AG04449 (cell line): ENCODE data around the gene GPER1.
"Not testable (repeated sequence)": the region's sequence is repeated elsewhere in the genome, so short reads cannot be mapped to it uniquely, and the experiment has no call there.

Source experiments
- CTCF ChIA-PET: fragments of 350-600 bp; formaldehyde crosslinking; extraction: SDS; loops from one replicate; lab custom pipeline; 2021; ENCODE audit warnings: antibody characterized with exemption; lab: Yijun Ruan, JAX
- POLR2A ChIA-PET: fragments of 400-600, 350-600 bp; formaldehyde crosslinking; extraction: SDS; loops from one replicate; lab custom pipeline; 2020; ENCODE audit warnings: antibody characterized with exemption, inconsistent platforms; lab: Yijun Ruan, JAX
- DNase-seq: peaks from one replicate; pipeline ENCODE4 v3.0.0-alpha.2; 2010; ENCODE audit warnings: low read depth, low spot score
- H3K4me3 ChIP-seq: 2 replicates; pipeline ENCODE4 v1.5.1; 2011; ENCODE audit warnings: low read depth, mild to moderate bottlenecking, control low read depth, low read length
- TF ChIP-seq, protein P1 (sequence below): IDR thresholded peaks from one replicate; pipeline ENCODE4 v1.5.1; 2011; ENCODE audit warnings: mild to moderate bottlenecking, moderate library complexity, low read length, control low read depth, inconsistent platforms; ENCODE audit not compliant: insufficient read depth; ENCODE audit errors: missing control alignments

GPER1 gene

DNA sequence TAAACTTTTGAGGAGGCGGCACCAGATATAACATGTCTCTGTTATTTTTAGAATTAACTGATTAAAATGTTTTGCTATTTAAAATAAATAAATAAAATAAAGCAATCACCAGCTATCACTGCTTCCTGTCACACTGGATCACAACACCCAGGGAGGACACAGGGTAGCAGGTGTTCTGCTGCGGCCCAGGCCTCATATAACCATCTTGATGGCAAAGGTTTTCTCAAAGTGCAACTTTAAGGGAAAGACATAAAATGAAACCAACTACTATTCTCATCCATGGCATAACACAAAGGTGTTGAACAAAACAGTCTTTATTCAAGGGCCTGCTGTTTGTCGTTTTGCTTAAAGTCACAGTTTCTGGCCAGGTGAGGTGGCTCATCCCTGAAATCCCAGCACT lies 23.2 kb downstream of the GPER1 start:
- POLR2A ChIA-PET = no interaction called here
- no peak for DNase-seq
- CTCF ChIA-PET = no interaction called here
- TF ChIP-seq, protein P1, sequence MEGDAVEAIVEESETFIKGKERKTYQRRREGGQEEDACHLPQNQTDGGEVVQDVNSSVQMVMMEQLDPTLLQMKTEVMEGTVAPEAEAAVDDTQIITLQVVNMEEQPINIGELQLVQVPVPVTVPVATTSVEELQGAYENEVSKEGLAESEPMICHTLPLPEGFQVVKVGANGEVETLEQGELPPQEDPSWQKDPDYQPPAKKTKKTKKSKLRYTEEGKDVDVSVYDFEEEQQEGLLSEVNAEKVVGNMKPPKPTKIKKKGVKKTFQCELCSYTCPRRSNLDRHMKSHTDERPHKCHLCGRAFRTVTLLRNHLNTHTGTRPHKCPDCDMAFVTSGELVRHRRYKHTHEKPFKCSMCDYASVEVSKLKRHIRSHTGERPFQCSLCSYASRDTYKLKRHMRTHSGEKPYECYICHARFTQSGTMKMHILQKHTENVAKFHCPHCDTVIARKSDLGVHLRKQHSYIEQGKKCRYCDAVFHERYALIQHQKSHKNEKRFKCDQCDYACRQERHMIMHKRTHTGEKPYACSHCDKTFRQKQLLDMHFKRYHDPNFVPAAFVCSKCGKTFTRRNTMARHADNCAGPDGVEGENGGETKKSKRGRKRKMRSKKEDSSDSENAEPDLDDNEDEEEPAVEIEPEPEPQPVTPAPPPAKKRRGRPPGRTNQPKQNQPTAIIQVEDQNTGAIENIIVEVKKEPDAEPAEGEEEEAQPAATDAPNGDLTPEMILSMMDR = no peak
- H3K4me3 ChIP-seq = no peak overlapping the region

DNA sequence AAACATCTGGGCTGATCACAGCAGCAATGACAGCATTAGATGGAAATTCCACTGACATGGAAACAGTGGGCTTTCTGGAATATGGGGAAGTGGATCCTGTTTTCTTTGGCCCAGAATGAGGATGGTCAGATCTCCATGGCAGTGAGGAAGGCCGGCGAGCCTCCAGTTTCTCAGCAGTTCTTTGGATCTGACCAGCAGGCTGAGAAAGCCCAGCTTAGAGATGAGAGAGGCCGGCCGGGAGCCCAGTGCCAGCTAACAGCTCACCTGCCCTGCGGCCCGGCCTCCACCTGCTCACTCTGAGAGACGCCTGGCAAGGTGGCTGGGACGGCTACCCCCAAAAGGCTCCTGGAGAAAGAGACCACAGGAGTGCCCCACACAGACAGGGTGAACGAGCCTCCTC lies 24.2 kb downstream of the GPER1 start:
- ChIA-PET CTCF (interaction anchor here (0.6 to 2.0 kb wide), 3 partner anchors 46 to 119 kb away, joined by 3 to 7 read pairs (median 6); no protein-coding TSS in a partner anchor), POLR2A (no interaction called here)
- TF ChIP-seq, protein P1 = no peak
- no peak for DNase-seq
- H3K4me3 ChIP-seq = no peak overlapping the region

DNA sequence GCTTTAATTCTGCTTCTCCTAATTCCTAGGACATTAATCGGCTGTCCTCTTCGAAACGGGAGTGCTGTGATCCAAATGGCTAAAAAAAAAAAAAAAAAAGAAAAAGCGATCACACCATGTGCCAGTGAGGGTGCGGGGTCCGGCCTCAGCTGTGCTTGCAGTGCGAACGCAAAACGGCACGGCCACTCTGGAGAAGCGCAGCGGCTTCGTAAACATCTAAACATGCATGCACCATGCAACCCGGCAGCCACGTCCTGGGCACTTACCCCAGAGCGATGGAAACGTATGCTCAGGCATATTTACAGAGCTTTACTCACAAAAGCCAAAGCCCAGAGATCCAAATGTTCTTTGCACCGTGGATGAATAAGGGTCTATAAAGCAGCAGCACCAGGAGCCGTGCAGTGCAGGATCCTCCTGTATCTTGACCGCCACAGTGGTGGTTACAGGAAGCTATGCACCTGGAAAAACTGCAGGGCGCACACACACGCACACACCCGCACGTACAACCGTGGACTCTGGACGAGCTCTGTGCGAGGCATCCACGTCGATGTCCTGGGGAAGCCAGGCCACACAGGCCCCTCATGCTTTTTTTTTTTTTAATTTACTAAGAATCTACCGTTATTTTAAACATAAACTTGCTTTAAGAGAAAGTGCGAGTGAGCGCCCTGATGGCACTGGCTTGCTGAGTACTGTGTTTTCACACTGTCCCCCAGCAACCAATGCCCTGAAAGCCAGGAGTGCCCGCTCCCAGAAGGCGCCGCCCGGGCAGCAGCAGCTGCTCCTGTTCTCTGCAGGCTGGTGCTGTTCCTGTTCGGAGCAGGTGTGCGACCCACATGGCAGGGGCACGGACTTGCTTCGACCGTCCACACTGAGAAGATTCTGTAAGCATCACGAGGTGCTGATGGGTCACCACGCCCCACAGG lies 25.0 kb downstream of the GPER1 start:
- DNase-seq = no peak
- no peak overlapping the region for H3K4me3 ChIP-seq
- TF ChIP-seq, protein P1 = no peak
- POLR2A ChIA-PET = no interaction called here
- CTCF ChIA-PET = interaction anchor here (0.6 to 2.0 kb wide), 5 partner anchors 9 to 119 kb away, joined by 3 to 7 read pairs (median 4); partner anchors contain the start of gene GPER1

DNA sequence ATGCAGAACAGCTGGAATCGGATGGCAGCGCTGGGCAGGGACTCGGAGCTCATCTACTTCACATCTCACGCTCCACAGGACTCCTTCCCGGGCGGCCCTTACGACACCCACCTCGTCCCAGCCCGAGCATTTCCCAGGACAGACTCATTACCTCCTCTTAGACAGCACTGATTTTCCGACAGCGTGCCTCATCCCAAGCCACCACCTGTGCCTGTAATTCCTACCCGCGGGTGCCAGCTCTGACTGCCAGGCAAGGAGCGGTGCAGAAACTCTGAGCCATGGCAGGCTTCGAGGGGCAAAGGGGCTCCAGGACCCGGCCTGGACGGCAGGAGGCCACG lies 25.6 kb downstream of the GPER1 start:
- TF ChIP-seq, protein P1 = no peak
- DNase-seq = no peak
- CTCF ChIA-PET = interaction anchor here (1.3 to 2.0 kb wide), 5 partner anchors 9 to 121 kb away, joined by 3 to 7 read pairs (median 4); partner anchors contain the start of gene GPER1
- POLR2A ChIA-PET = no interaction called here
- no peak overlapping the region for H3K4me3 ChIP-seq

DNA sequence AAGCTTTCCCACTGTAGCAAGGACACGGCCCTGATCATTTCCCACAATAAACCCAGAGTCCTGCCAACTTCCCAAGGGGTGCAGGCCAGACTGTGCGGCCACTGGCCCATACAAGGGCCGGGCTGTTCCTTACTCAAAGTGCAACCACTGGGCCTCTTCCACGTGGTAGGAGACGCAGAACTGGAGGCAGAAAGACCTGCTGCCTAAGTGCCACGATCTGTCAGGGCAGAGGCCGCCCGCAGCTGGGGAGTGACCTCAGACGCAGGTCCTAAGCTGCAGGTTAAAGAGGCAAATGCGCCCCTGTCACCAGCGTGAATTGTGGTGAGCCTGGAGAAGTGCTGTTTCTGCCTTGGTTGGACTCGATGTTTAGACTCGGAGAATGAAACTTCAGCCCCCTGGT lies 26.2 kb downstream of the GPER1 start:
- no peak for DNase-seq
- TF ChIP-seq, protein P1 = no peak
- POLR2A ChIA-PET = no interaction called here
- no peak overlapping the region for H3K4me3 ChIP-seq
- CTCF ChIA-PET = interaction anchor here (1.3 to 1.8 kb wide), 4 partner anchors 10 to 121 kb away, joined by 3 to 6 read pairs (median 4); partner anchors contain the start of gene GPER1

DNA sequence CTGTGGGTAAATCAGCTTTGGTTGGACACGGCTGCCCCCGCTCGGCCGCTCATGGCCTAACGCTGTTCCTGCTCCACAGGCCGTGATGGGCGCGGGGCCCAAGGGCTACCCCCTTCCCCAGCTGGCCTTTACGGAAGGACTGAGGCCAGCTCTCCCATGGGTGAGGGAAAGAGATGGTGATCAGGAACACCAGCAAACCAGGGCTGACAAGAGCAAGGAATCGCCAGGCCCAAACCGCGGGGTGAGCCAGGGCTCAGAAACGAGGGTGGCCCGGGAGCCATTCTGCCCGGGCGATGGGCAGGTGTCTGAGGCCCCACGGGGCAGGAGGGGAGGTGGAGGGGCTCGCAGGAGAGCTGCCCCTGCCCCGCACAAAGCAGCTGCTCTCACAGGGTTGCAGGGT lies 26.6 kb downstream of the GPER1 start:
- ChIA-PET POLR2A (no interaction called here), CTCF (interaction anchor here (1.3 to 1.5 kb wide), 2 partner anchors 10 to 122 kb away, joined by 3 read pairs; no protein-coding TSS in a partner anchor)
- DNase-seq = no peak
- no peak overlapping the region for H3K4me3 ChIP-seq
- TF ChIP-seq, protein P1 = no peak

DNA sequence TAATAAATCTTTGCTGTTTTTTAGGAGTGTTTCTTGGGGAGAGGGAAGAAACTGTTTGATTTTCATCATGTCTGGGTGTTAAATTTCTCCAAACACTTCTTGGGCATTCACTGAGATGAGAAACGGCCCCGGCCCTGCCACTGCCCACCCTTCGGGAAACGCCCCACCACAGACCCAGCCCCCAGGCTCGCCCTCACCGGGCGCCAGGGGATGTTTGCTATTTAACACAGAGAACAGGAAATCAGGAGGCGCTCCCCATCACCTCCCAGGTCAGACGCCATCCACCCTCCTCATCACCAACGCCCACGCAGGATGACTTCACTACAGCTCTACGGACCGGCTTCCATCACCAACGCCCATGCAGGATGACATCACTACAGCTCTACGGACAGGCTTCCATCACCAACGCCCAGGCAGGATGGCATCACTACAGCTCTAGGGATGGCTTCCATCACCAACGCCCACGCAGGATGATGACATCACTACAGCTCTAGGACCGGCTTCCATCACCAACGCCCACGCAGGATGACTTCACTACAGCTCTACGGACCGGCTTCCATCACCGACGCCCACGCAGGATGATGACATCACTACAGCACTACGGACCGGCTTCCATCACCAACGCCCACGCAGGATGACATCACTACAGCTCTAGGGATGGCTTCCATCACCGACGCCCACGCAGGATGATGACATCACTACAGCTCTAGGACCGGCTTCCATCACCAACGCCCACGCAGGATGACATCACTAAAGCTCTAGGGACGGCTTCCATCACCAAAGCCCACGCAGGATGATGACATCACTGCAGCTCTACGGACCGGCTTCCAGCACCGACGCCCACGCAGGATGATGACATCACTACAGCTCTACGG lies 27.5 kb downstream of the GPER1 start:
- POLR2A ChIA-PET, H3K4me3 ChIP-seq, DNase-seq: not testable (repeated sequence)
- CTCF ChIA-PET = interaction anchor here (1.5 kb wide), 1 partner anchor 122 kb away, joined by 3 read pairs; no protein-coding TSS in a partner anchor

DNA sequence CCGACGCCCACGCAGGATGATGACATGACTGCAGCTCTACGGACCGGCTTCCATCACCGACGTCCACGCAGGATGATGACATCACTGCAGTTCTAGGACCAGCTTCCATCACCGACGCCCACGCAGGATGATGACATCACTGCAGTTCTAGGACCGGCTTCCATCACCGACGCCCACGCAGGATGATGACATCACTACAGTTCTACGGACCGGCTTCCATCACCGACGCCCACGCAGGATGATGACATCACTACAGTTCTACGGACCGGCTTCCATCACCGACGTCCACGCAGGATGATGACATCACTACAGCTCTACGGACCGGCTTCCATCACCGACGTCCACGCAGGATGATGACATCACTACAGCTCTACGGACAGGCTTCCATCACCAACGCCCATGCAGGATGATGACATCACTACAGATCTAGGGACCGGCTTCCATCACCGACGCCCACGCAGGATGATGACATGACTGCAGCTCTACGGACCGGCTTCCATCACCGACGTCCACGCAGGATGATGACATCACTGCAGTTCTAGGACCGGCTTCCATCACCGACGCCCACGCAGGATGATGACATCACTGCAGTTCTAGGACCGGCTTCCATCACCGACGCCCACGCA lies 28.6 kb downstream of the GPER1 start:
- CTCF ChIA-PET, DNase-seq, H3K4me3 ChIP-seq, POLR2A ChIA-PET: not testable (repeated sequence)
